KMS-11 (cell line): ENCODE measurements around the gene GPX3.

ENCODE experiments used
- H2AFZ ChIP-seq: fragments of 200-600 bp; sonication (generic); 2 replicates; pipeline ENCODE4 v1.6.1; 2016; ENCODE audit warnings: antibody characterized with exemption, mixed run types, low read depth
- H3K27ac ChIP-seq: fragments of 200-600 bp; sonication (generic); 2 replicates; pipeline ENCODE4 v1.6.1; 2016; ENCODE audit warnings: mild to moderate bottlenecking, mixed run types
- H3K27me3 ChIP-seq: fragments of 200-600 bp; sonication (generic); 2 replicates; pipeline ENCODE4 v1.6.1; 2017; ENCODE audit warnings: mild to moderate bottlenecking, low read depth, mixed run types, moderate library complexity; ENCODE audit not compliant: insufficient read depth
- H3K36me3 ChIP-seq: fragments of 200-600 bp; sonication (generic); 2 replicates; pipeline ENCODE4 v1.6.1; 2017; ENCODE audit warnings: mild to moderate bottlenecking, mixed run types; ENCODE audit not compliant: insufficient read depth
- H3K4me1 ChIP-seq: fragments of 200-600 bp; sonication (generic); 2 replicates; pipeline ENCODE4 v1.6.1; 2016; ENCODE audit warnings: mild to moderate bottlenecking, low read depth, mixed run types; ENCODE audit not compliant: poor library complexity, severe bottlenecking
- H3K4me2 ChIP-seq: fragments of 200-600 bp; sonication (generic); 2 replicates; pipeline ENCODE4 v1.7.0; 2016; ENCODE audit warnings: mild to moderate bottlenecking, mixed run types
- H3K4me3 ChIP-seq: fragments of 200-600 bp; sonication (generic); IDR thresholded peaks from 2 replicates; pipeline ENCODE4 v1.6.1; 2017; ENCODE audit warnings: low read depth, low read length, mixed read lengths; ENCODE audit not compliant: insufficient read depth
- H3K79me2 ChIP-seq: fragments of 200-600 bp; sonication (generic); 2 replicates; pipeline ENCODE4 v1.6.1; 2016; ENCODE audit warnings: low read depth, mixed run types; ENCODE audit not compliant: insufficient read depth
- H3K9ac ChIP-seq: fragments of 200-600 bp; sonication (generic); 2 replicates; pipeline ENCODE4 v1.6.1; 2016; ENCODE audit warnings: mild to moderate bottlenecking, mixed run types
- H4K20me1 ChIP-seq: fragments of 200-600 bp; sonication (generic); 2 replicates; pipeline ENCODE4 v1.6.1; 2016; ENCODE audit warnings: mild to moderate bottlenecking, mixed run types; ENCODE audit not compliant: insufficient read depth
- CTCF ChIP-seq: fragments of 200-600 bp; sonication (generic); conservative IDR thresholded peaks from 2 replicates; pipeline ENCODE4 v1.6.1; 2017; ENCODE audit warnings: low read depth, mild to moderate bottlenecking, antibody characterized with exemption, low read length, moderate library complexity, mixed read lengths

The GPX3 gene

GRCh38 chr5:151051066-151051930 is 30.9 kb downstream of the GPX3 start:
- peak; percentile 74 for TF ChIP-seq CTCF
- no peak overlapping the region for H3K4me2 ChIP-seq
- no peaks in the 10 kb centered on the region for H4K20me1 ChIP-seq
- no peak overlapping the region for H3K27ac ChIP-seq
- H3K79me2 ChIP-seq = no peaks in the 10 kb centered on the region
- H3K4me1 ChIP-seq = peaks cover 4% of the 10 kb centered on the region
- no peaks in the 10 kb centered on the region for H3K36me3 ChIP-seq
- no peak overlapping the region for H2AFZ ChIP-seq
- no peak overlapping the region for H3K9ac ChIP-seq
- no peak overlapping the region for H3K4me3 ChIP-seq
- no peaks in the 10 kb centered on the region for H3K27me3 ChIP-seq

GRCh38 chr5:151051931-151052608 is 31.7 kb downstream of the GPX3 start:
- H3K36me3 ChIP-seq = no peaks in the 10 kb centered on the region
- H3K27ac ChIP-seq = no peak overlapping the region
- no peaks in the 10 kb centered on the region for H3K79me2 ChIP-seq
- no peak overlapping the region for H2AFZ ChIP-seq
- no peaks in the 10 kb centered on the region for H4K20me1 ChIP-seq
- peaks cover 4% of the 10 kb centered on the region for H3K4me1 ChIP-seq
- H3K4me3 ChIP-seq = no peak overlapping the region
- TF ChIP-seq CTCF = no peak
- no peak overlapping the region for H3K4me2 ChIP-seq
- H3K9ac ChIP-seq = no peak overlapping the region
- no peaks in the 10 kb centered on the region for H3K27me3 ChIP-seq

GRCh38 chr5:151052836-151053235 is 32.4 kb downstream of the GPX3 start:
- H3K36me3 ChIP-seq = no peaks in the 10 kb centered on the region
- no peaks in the 10 kb centered on the region for H3K79me2 ChIP-seq
- H3K9ac ChIP-seq = no peak overlapping the region
- TF ChIP-seq CTCF = no peak
- no peak overlapping the region for H2AFZ ChIP-seq
- H3K4me3 ChIP-seq = no peak overlapping the region
- H3K4me2 ChIP-seq = no peak overlapping the region
- H3K27me3 ChIP-seq = no peaks in the 10 kb centered on the region
- no peak overlapping the region for H3K27ac ChIP-seq
- no peaks in the 10 kb centered on the region for H4K20me1 ChIP-seq
- peaks cover 4% of the 10 kb centered on the region for H3K4me1 ChIP-seq

GRCh38 chr5:151053796-151054462 is 33.5 kb downstream of the GPX3 start:
- H3K4me2 ChIP-seq = no peak overlapping the region
- peaks cover 10% of the 10 kb centered on the region for H3K4me1 ChIP-seq
- H3K27me3 ChIP-seq = no peaks in the 10 kb centered on the region
- no peaks in the 10 kb centered on the region for H3K79me2 ChIP-seq
- no peaks in the 10 kb centered on the region for H4K20me1 ChIP-seq
- H3K9ac ChIP-seq = no peak overlapping the region
- H2AFZ ChIP-seq = no peak overlapping the region
- TF ChIP-seq CTCF = no peak
- no peak overlapping the region for H3K27ac ChIP-seq
- no peaks in the 10 kb centered on the region for H3K36me3 ChIP-seq
- no peak overlapping the region for H3K4me3 ChIP-seq
